Transverse colon (tissue), 3 donors: ENCODE results near the gene PMIS2.

Experiments
- EP300 ChIP-seq: sonication (generic); formaldehyde crosslinking; IDR thresholded peaks from one replicate; pipeline ENCODE4 v1.6.1; 2017; ENCODE audit warnings: antibody characterized with exemption, low read depth
- POLR2A ChIP-seq: fragments of 450-650 bp; IDR thresholded peaks from one replicate; pipeline ENCODE4 v1.6.1; 2016; ENCODE audit warnings: antibody characterized with exemption, mild to moderate bottlenecking, moderate library complexity
- TF ChIP-seq, protein P1 (sequence below), 5 experiments: fragments of 200-600 bp in 3 of 5; fragments of 450-650 bp in 2 of 5; sonication (generic) in 3 of 5; IDR thresholded peaks; 1 replicate in 2 of 5; 2 replicates in 3 of 5; pipeline ENCODE4 v1.5.1; 2016 to 2017; ENCODE audit warnings: antibody characterized with exemption in 5 of 5, inconsistent platforms in 3 of 5, mild to moderate bottlenecking in 2 of 5, moderate library complexity in 1 of 5

GRCh38 chr19:35621708-35622107 is 35.7 kb downstream of the PMIS2 start:
- TF ChIP-seq, protein P1, sequence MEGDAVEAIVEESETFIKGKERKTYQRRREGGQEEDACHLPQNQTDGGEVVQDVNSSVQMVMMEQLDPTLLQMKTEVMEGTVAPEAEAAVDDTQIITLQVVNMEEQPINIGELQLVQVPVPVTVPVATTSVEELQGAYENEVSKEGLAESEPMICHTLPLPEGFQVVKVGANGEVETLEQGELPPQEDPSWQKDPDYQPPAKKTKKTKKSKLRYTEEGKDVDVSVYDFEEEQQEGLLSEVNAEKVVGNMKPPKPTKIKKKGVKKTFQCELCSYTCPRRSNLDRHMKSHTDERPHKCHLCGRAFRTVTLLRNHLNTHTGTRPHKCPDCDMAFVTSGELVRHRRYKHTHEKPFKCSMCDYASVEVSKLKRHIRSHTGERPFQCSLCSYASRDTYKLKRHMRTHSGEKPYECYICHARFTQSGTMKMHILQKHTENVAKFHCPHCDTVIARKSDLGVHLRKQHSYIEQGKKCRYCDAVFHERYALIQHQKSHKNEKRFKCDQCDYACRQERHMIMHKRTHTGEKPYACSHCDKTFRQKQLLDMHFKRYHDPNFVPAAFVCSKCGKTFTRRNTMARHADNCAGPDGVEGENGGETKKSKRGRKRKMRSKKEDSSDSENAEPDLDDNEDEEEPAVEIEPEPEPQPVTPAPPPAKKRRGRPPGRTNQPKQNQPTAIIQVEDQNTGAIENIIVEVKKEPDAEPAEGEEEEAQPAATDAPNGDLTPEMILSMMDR (IDR thresholded peaks at IDR 0.05), result no peak
- TF ChIP-seq EP300 (no peak), POLR2A (no peak)
